ENCODE results near the gene FMN1.
A peak's percentile ranks its signal among the peaks of the same experiment; 100 is the strongest.

Gene FMN1, protein sequence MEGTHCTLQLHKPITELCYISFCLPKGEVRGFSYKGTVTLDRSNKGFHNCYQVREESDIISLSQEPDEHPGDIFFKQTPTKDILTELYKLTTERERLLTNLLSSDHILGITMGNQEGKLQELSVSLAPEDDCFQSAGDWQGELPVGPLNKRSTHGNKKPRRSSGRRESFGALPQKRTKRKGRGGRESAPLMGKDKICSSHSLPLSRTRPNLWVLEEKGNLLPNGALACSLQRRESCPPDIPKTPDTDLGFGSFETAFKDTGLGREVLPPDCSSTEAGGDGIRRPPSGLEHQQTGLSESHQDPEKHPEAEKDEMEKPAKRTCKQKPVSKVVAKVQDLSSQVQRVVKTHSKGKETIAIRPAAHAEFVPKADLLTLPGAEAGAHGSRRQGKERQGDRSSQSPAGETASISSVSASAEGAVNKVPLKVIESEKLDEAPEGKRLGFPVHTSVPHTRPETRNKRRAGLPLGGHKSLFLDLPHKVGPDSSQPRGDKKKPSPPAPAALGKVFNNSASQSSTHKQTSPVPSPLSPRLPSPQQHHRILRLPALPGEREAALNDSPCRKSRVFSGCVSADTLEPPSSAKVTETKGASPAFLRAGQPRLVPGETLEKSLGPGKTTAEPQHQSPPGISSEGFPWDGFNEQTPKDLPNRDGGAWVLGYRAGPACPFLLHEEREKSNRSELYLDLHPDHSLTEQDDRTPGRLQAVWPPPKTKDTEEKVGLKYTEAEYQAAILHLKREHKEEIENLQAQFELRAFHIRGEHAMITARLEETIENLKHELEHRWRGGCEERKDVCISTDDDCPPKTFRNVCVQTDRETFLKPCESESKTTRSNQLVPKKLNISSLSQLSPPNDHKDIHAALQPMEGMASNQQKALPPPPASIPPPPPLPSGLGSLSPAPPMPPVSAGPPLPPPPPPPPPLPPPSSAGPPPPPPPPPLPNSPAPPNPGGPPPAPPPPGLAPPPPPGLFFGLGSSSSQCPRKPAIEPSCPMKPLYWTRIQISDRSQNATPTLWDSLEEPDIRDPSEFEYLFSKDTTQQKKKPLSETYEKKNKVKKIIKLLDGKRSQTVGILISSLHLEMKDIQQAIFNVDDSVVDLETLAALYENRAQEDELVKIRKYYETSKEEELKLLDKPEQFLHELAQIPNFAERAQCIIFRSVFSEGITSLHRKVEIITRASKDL (N-terminal part only)

DNA sequence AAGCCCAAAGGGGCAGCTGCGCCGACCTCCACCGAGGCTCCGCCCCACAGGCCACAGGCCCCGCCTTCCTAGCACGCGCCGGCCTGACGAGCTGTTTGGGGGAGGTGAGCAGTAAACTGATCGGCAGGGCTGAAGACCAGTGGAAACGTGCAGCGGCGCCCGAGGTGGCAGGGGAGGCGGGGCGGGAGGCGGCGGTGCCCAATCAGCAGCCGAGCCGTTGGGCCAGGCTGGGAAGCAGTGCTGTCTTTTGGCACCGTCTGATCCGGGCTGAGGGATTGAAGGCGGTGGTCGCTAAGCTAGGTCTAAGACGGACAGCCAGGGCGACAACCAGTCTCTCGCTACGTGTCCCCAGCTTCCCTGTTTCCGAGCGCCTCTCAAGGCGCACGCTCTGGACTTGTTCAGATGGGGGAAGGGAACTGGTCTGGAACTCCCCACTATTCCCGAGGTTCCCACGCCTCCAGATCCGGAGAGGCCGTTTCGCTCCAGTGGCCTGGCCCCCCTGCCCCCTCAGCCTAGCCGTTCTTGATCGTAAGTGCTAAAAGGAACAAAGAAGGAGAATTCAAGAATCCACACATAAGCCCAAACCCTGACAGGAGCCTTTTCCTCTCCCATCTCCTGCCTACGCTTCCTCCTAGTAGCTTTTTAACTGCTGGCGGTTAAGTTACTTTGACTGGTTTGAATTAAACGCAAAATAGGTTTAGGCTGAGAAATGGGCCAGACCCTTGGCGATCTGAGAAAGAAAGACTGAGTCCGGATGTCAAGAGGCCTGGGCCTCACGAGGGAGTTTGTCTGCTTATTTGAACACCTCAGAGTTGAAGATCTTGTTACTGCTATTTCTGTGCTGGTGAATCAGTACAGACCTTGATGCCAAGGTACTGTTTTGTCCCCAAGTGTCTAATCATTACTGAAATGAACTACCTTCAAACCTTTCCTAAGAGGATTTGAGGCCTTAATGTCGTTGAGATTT, at the start of gene FMN1:
TSS of gene FMN1 (minus strand) at position 11 of the 967 bp plus-strand sequence. CDS start 39,800 bp downstream, outside the sequence.
- peak; percentile 82 to 85 for DNase-seq (ENCODE audit: low read depth in 2 of 2)

- DNase-seq (ENCODE audit: low read depth in 2 of 2) = no peak
Observed at GRCh38 chr15:33243869-33244268, 49.4 kb upstream of the FMN1 start.

DNA sequence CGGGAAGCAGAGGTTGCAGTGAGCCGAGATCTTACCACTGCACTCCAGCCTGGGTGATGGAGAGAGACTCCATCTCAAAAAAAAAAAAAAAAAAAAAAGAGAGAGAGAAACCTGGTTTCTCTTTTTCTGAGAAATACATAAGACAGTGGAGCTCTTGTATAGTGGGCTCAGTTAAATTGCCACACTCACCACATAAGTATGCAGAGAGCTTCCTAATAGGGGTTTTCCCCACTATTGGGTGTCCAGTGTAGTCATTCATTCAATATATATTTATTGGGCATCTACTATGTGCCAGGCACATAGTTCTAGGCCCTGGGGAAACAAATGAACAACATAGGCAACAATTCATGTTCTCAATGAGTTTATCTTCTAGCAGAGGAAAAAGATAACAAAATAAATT, 48.9 kb upstream of the FMN1 start:
- no peak for DNase-seq (ENCODE audit: low read depth in 2 of 2)

GRCh38 chr15:33242669-33243191, 48.2 kb upstream of the FMN1 start:
- no peak for DNase-seq (ENCODE audit: low read depth in 2 of 2)

- DNase-seq (ENCODE audit: low read depth in 2 of 2) = no peak
Observed at GRCh38 chr15:33242165-33242564, 47.7 kb upstream of the FMN1 start.

DNA sequence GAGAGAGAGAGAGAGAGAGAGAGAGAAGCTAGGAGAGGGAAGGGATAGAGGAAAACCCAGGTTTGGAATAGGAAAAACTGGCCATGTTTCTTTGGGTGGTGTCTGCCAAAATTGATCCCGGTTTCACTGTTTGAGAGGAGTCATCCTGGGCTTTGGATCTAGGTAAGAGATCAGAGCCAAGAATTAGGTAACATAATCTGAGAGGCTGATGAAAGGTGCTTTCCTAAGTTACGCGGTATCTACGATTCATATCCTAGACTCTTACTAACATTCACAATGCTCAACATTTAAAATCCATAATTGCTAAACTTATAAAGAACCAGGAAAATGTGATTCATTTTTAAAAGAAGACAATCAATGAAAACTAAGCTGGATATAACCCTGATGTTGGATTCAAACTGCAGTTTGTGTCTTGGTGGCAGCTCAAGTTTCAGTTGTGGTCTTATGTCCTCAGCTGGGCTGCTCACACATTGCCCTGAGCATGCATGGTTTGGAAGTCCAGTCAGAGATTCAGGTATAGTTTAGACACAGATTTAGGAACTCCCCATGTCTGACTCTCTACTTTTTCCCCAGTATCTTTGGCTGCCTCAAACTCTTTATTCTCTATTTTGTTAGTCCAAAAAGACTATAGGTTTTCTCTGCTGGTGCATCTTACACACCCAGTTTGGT, 42.5 kb upstream of the FMN1 start:
- no peak for DNase-seq (ENCODE audit: low read depth in 2 of 2)

- DNase-seq (ENCODE audit: low read depth in 2 of 2) = no peak
Observed at GRCh38 chr15:33234020-33234461, 39.5 kb upstream of the FMN1 start.

DNA sequence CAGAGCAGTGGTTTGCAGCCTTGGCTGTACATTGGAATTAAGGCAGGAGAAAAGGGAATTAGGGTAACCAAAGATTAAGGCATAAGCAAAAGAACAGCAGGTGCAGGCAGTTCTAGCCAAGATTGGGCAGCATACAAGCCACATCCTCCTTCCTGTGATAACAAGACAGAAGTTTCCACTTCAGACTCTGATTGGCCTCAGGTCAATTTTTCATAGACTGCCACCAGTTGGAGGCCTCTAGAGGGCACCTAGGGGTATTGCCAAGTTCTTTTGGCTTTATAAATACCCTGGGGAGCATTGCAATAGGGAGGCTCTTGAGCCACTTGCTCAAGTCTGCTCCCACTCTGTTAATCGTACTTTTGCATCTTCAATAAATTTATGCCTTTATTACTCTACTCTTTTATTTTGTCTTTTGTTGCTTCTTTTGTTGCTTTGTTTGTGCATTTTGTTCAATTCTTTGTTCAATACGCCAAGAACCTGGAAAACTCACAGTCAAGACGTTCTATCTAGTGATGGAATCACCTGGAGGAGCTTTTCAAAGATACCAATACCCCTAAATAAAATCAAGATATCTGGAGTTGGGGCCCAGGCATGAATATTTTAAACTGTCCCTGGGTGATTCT, 32.2 kb upstream of the FMN1 start:
- peak; percentile 15 to 30 for DNase-seq (ENCODE audit: low read depth in 2 of 2)

DNA sequence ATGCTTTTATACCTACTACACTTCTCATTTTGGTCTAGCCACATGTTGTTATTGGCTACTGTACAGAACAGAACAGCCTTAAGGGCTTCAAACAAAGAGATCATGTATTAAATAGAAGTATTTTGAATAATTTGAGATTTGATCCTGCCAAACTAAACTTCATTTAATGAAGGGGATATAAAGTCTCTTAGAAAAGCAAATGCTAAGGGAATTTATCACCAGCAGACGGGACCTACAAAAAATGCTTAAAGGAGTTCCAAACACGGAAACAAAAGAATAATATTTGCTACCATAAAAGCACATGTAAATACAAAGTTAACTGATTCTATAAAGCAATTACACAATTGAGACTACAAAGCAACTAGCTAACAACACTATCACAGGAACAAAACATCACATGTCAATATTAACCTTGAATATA, 23.6 kb upstream of the FMN1 start:
- DNase-seq (ENCODE audit: low read depth in 2 of 2) = no peak

- no peak for DNase-seq (ENCODE audit: low read depth in 2 of 2)
Observed at GRCh38 chr15:33215941-33216872, 21.7 kb upstream of the FMN1 start.

DNA sequence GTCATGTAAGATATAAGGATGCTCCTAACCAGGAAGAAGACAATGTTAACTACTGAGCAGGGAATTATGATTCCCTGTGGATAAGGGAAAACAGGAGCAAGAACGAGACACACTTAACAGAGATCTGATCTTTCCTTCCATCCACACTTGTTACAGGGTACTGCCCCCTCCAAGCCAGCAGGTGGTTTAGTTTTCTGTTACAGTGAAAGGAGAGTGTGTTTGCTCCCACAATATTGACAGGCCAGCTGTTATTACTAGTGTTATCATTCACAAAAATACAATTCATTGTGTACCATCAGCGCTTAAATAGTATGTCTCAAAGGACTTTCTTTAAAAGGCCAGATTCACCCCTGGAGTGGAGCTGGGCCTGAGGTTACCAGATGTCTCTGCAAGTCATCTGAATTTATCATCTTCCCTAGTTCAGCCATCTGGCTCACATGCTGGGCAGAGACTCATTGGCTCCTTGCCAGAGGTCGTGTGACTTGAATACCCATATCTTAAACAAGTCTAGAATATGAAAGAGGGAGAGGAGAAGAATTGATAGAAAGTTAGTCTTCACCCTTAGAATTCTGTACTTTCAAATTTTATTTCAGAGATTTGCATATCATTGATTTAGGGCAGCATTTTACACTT, 16.8 kb upstream of the FMN1 start:
- no peak for DNase-seq (ENCODE audit: low read depth in 2 of 2)

DNA sequence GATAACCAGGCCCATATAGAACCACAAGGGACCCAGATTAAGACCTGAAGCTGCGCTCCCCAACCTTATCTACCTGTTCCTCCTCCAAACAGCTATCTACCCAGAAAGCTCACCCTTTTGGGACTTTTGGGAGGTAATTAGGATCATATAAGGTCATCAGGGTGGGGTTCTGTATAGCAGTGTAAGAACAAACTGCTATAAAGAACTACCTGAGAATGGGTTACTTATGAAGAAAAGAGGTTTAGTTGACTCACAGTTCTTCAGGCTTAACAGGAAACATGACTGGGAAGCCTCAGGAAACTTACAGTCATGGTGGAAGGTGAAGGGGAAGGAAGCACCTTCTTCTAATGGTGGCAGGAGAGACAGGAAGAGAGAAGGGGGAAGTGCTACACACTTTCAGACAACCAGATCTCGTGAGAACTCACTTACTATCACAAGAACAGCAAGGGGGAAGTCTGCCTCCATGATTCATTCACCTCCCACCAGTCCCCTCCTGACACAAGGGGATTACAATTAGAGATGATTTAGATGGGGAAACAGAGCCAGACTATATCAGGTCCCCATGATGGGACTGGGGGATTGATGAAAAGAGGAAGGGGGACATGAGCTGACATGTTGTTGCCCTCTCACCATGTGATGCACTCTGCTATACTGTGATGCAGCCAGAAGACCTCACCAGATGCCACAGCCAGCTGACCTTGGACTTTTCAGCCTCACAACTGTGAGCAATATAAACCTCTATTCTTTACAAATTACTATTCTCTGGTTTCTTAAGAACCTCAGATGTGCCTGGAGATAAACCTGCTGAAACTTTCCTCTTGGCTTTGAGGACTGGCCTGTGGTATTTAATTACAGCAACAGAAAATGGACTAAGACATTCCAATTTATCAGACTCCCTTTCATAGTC, 15.3 kb upstream of the FMN1 start:
- DNase-seq (ENCODE audit: low read depth in 2 of 2) = no peak

DNA sequence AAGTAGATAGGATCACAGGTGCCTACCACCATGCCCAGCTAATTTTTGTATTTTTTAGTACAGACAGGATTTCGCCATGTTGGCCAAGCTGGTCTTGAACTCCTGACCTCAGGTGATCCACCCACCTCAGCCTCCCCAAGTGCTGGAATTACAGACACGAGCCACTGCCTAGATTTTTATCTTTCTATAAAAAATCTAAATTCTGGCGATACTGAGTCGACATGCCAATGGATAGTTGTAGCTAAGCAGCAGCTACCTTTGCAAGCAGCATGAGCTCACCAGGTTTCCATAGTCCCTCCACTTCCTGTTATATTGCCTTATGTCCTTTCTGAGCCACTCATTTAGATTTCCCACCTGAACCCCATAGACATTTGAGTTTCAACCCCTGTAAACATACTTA, 13.1 kb upstream of the FMN1 start:
- DNase-seq (ENCODE audit: low read depth in 2 of 2) = no peak

- DNase-seq (ENCODE audit: low read depth in 2 of 2) = no peak
Observed at GRCh38 chr15:33206366-33206765, 11.9 kb upstream of the FMN1 start.

- DNase-seq (ENCODE audit: low read depth in 2 of 2) = no peak
Observed at GRCh38 chr15:33204926-33205325, 10.4 kb upstream of the FMN1 start.

- DNase-seq (ENCODE audit: low read depth in 2 of 2) = no peak
Observed at GRCh38 chr15:33204087-33204486, 9.6 kb upstream of the FMN1 start.
